HepG2 (cell line): ENCODE results near the gene HPD. TPM values are rescaled to one million over a fixed set of nuclear protein-coding genes. Genes with fewer than 3 reads are reported as not detected.

Experiments
- CHD2 ChIP-seq: IDR thresholded peaks from 2 replicates; pipeline ENCODE4 v1.6.1; 2011; ENCODE audit warnings: low read depth, low read length, improper control_type of control experiment
- DDIT3 ChIP-seq: sonication (generic); formaldehyde crosslinking; IDR thresholded peaks from 2 replicates; pipeline ENCODE4 v1.4.0; 2020; ENCODE audit warnings: mild to moderate bottlenecking, missing genetic modification reagents
- MAZ ChIP-seq, 2 experiments: sonication (generic) in 1 of 2; formaldehyde crosslinking in 1 of 2; IDR thresholded peaks; 2 replicates each; pipeline versions ENCODE4 v1.5.0 to v1.6.1; 2012 to 2020; ENCODE audit warnings: low read depth in 2 of 2, mild to moderate bottlenecking in 2 of 2, borderline replicate concordance in 1 of 2, improper control_type of control experiment in 1 of 2, low read length in 1 of 2, missing genetic modification reagents in 1 of 2, moderate library complexity in 1 of 2
- POLR2AphosphoS2 ChIP-seq: IDR thresholded peaks from 2 replicates; pipeline ENCODE4 v1.6.1; 2011; ENCODE audit warnings: low read depth, low read length, improper control_type of control experiment
- RFXAP ChIP-seq: sonication (generic); formaldehyde crosslinking; IDR thresholded peaks from 2 replicates; pipeline ENCODE4 v1.4.0; 2020; ENCODE audit warnings: missing genetic modification reagents, borderline replicate concordance
- STAT5B ChIP-seq: sonication (generic); formaldehyde crosslinking; IDR thresholded peaks from 2 replicates; pipeline ENCODE4 v1.4.0; 2020; ENCODE audit warnings: missing genetic modification reagents
- ZNF12 ChIP-seq: sonication (generic); formaldehyde crosslinking; IDR thresholded peaks from 2 replicates; pipeline ENCODE4 v1.5.0; 2020; ENCODE audit warnings: missing genetic modification reagents
- ZNF276 ChIP-seq: sonication (generic); formaldehyde crosslinking; IDR thresholded peaks from 2 replicates; pipeline ENCODE4 v1.4.0; 2020; ENCODE audit warnings: mild to moderate bottlenecking, low read depth, missing genetic modification reagents
- ZNF343 ChIP-seq: sonication (generic); formaldehyde crosslinking; IDR thresholded peaks from 2 replicates; pipeline ENCODE4 v1.4.0; 2020; ENCODE audit warnings: mild to moderate bottlenecking, missing genetic modification reagents
- ZNF451 ChIP-seq: sonication (generic); formaldehyde crosslinking; IDR thresholded peaks from 2 replicates; pipeline ENCODE4 v1.5.0; 2020; ENCODE audit warnings: mild to moderate bottlenecking, missing genetic modification reagents
- ZNF460 ChIP-seq: sonication (generic); formaldehyde crosslinking; IDR thresholded peaks from 2 replicates; pipeline ENCODE4 v1.5.1; 2020; ENCODE audit warnings: missing genetic modification reagents, mild to moderate bottlenecking, borderline replicate concordance
- ZNF639 ChIP-seq: conservative IDR thresholded peaks from 2 replicates; pipeline ENCODE4 v1.6.1; 2018; ENCODE audit warnings: missing genetic modification reagents
- ZSCAN20 ChIP-seq: sonication (generic); formaldehyde crosslinking; IDR thresholded peaks from 2 replicates; pipeline ENCODE4 v1.4.0; 2020; ENCODE audit warnings: missing genetic modification reagents, mild to moderate bottlenecking, borderline replicate concordance
- ZSCAN25 ChIP-seq: sonication (generic); formaldehyde crosslinking; IDR thresholded peaks from 2 replicates; pipeline ENCODE4 v1.8.0; 2022; ENCODE audit warnings: mild to moderate bottlenecking, missing genetic modification reagents
- polyA plus RNA-seq, 8 experiments: library from polyadenylated mRNA; depleted of rRNA in 3 of 8; stranded (reverse) in 7 of 8; unstranded in 1 of 8; fragments of >200 nt; fragmentation: Illumina TruSeq in 4 of 8; extraction: Trizol in 4 of 8; gene quantifications; 2 replicates each; pipeline versions ENCODE4 v1.2.1 to v1.2.3, GENCODE V29; 2011 to 2016; ENCODE audit warnings: low read depth in 4 of 8, missing spikeins in 1 of 8, mixed read lengths in 1 of 8; ENCODE audit not compliant: insufficient read depth in 1 of 8
- total RNA-seq, 5 experiments: library from RNA; depleted of rRNA; stranded (reverse); fragments of >200 nt; fragmentation: Illumina TruSeq; extraction: Trizol; gene quantifications; 2 replicates each; pipeline ENCODE4 v1.2.3, GENCODE V29; 2016; ENCODE audit warnings: low read depth in 1 of 5
- TF ChIP-seq, protein P1 (sequence below): sonication (generic); formaldehyde crosslinking; IDR thresholded peaks from 2 replicates; pipeline ENCODE4 v1.5.1; 2020; ENCODE audit warnings: missing genetic modification reagents, mild to moderate bottlenecking, borderline replicate concordance
- TF ChIP-seq, protein P2 (sequence below): sonication (generic); formaldehyde crosslinking; IDR thresholded peaks from 2 replicates; pipeline ENCODE4 v1.4.0; 2020; ENCODE audit warnings: missing genetic modification reagents

Gene HPD
- total and polyA plus RNA-seq, 2 of the 13 experiments (the other 11 are each of a cell fraction or from before 2014, with no cell fraction given): 120 to 195 TPM

GRCh38 chr12:121795034-121795968 lies 63.4 kb downstream of the HPD start (continued):
- no peak; the same call in 1 of the 2 replicates for TF ChIP-seq ZSCAN25 (CRISPR knock-in tag)
- TF ChIP-seq ZSCAN20 (CRISPR knock-in tag): no peak
- TF ChIP-seq ZNF343: no peak
- 0 out of 2 replicates have a peak, but pooled peaks have one; percentile 9 for TF ChIP-seq RFXAP (CRISPR knock-in tag)
- TF ChIP-seq ZNF451: no peak
- no peak for TF ChIP-seq ZNF12 (CRISPR knock-in tag)
- TF ChIP-seq ZNF639 (CRISPR knock-in tag): no peak; the same call in 1 of the 2 replicates
- TF ChIP-seq ZNF276 (CRISPR knock-in tag): no peak
- TF ChIP-seq POLR2AphosphoS2: peak; percentile 50; the same call in 1 of the 2 replicates
- TF ChIP-seq DDIT3: no peak
- TF ChIP-seq, protein P1, sequence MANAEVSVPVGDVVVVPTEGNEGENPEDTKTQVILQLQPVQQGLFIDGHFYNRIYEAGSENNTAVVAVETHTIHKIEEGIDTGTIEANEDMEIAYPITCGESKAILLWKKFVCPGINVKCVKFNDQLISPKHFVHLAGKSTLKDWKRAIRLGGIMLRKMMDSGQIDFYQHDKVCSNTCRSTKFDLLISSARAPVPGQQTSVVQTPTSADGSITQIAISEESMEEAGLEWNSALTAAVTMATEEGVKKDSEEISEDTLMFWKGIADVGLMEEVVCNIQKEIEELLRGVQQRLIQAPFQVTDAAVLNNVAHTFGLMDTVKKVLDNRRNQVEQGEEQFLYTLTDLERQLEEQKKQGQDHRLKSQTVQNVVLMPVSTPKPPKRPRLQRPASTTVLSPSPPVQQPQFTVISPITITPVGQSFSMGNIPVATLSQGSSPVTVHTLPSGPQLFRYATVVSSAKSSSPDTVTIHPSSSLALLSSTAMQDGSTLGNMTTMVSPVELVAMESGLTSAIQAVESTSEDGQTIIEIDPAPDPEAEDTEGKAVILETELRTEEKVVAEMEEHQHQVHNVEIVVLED (CRISPR knock-in tag): no peak
- TF ChIP-seq CHD2: no peak
- TF ChIP-seq STAT5B (CRISPR knock-in tag): no peak
- TF ChIP-seq, protein P2, sequence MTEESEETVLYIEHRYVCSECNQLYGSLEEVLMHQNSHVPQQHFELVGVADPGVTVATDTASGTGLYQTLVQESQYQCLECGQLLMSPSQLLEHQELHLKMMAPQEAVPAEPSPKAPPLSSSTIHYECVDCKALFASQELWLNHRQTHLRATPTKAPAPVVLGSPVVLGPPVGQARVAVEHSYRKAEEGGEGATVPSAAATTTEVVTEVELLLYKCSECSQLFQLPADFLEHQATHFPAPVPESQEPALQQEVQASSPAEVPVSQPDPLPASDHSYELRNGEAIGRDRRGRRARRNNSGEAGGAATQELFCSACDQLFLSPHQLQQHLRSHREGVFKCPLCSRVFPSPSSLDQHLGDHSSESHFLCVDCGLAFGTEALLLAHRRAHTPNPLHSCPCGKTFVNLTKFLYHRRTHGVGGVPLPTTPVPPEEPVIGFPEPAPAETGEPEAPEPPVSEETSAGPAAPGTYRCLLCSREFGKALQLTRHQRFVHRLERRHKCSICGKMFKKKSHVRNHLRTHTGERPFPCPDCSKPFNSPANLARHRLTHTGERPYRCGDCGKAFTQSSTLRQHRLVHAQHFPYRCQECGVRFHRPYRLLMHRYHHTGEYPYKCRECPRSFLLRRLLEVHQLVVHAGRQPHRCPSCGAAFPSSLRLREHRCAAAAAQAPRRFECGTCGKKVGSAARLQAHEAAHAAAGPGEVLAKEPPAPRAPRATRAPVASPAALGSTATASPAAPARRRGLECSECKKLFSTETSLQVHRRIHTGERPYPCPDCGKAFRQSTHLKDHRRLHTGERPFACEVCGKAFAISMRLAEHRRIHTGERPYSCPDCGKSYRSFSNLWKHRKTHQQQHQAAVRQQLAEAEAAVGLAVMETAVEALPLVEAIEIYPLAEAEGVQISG (CRISPR knock-in tag): peak; percentile 53; the same call in 1 of the 2 replicates
- TF ChIP-seq ZNF460 (CRISPR knock-in tag): no peak
- peak; percentile 45; the same call in 1 of the 2 replicates for TF ChIP-seq MAZ (IDR thresholded peaks at IDR 0.05; ENCODE audit: borderline replicate concordance, low read depth, low read length)
- TF ChIP-seq MAZ (CRISPR knock-in tag; IDR thresholded peaks at IDR 0.05; ENCODE audit: low read depth): peak; percentile 66; the same call in 1 of the 2 replicates
